ENCODE results near the gene AMOTL1.

The AMOTL1 gene

DNA sequence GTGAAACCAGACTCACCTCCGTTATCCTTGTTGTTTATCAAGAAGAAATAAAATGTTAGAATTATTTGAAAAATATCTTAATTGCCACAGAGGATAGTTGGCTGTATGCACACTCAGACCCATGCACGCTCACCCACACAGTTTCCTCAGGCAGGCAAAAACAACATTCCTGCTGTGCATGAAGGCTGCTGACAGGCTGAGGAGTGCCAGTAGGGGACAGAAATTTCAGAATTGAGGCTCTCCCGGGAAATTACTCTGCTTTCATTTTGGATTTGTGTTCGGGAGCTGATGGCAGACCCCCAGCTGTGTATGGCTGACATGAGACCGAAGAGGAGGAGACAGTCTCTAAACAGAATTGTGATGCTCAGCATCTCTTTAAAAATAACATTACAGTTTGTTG is 87.5 kb downstream of the AMOTL1 start:
- TF ChIP-seq CEBPB (IDR thresholded peaks at IDR 0.05) (no peak), ZBTB7A (IDR thresholded peaks at IDR 0.05; ENCODE audit: low read depth) (no peak), RAD21 (IDR thresholded peaks at IDR 0.05; ENCODE audit: low read depth) (no peak), EGR1 (IDR thresholded peaks at IDR 0.05) (no peak), CREB1 (IDR thresholded peaks at IDR 0.05; ENCODE audit: low read depth) (no peak), TCF12 (IDR thresholded peaks at IDR 0.05; ENCODE audit: low read depth) (no peak), EP300 (IDR thresholded peaks at IDR 0.05; ENCODE audit: borderline replicate concordance) (no peak), TAF1 (IDR thresholded peaks at IDR 0.05; ENCODE audit: low read depth) (no peak), FOXM1 (IDR thresholded peaks at IDR 0.05; ENCODE audit: borderline replicate concordance, low read depth) (no peak), NFIC (IDR thresholded peaks at IDR 0.05) (no peak), YY1 (IDR thresholded peaks at IDR 0.05; ENCODE audit: low read depth) (no peak), TEAD4 (IDR thresholded peaks at IDR 0.05) (no peak)
- TF ChIP-seq, protein P1, sequence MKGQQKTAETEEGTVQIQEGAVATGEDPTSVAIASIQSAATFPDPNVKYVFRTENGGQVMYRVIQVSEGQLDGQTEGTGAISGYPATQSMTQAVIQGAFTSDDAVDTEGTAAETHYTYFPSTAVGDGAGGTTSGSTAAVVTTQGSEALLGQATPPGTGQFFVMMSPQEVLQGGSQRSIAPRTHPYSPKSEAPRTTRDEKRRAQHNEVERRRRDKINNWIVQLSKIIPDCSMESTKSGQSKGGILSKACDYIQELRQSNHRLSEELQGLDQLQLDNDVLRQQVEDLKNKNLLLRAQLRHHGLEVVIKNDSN (IDR thresholded peaks at IDR 0.05), result no peak
- TF ChIP-seq, protein P2, sequence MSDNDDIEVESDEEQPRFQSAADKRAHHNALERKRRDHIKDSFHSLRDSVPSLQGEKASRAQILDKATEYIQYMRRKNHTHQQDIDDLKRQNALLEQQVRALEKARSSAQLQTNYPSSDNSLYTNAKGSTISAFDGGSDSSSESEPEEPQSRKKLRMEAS (IDR thresholded peaks at IDR 0.05), result no peak
- TF ChIP-seq, protein P3, sequence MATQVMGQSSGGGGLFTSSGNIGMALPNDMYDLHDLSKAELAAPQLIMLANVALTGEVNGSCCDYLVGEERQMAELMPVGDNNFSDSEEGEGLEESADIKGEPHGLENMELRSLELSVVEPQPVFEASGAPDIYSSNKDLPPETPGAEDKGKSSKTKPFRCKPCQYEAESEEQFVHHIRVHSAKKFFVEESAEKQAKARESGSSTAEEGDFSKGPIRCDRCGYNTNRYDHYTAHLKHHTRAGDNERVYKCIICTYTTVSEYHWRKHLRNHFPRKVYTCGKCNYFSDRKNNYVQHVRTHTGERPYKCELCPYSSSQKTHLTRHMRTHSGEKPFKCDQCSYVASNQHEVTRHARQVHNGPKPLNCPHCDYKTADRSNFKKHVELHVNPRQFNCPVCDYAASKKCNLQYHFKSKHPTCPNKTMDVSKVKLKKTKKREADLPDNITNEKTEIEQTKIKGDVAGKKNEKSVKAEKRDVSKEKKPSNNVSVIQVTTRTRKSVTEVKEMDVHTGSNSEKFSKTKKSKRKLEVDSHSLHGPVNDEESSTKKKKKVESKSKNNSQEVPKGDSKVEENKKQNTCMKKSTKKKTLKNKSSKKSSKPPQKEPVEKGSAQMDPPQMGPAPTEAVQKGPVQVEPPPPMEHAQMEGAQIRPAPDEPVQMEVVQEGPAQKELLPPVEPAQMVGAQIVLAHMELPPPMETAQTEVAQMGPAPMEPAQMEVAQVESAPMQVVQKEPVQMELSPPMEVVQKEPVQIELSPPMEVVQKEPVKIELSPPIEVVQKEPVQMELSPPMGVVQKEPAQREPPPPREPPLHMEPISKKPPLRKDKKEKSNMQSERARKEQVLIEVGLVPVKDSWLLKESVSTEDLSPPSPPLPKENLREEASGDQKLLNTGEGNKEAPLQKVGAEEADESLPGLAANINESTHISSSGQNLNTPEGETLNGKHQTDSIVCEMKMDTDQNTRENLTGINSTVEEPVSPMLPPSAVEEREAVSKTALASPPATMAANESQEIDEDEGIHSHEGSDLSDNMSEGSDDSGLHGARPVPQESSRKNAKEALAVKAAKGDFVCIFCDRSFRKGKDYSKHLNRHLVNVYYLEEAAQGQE (IDR thresholded peaks at IDR 0.05; ENCODE audit: low read depth), result no peak

DNA sequence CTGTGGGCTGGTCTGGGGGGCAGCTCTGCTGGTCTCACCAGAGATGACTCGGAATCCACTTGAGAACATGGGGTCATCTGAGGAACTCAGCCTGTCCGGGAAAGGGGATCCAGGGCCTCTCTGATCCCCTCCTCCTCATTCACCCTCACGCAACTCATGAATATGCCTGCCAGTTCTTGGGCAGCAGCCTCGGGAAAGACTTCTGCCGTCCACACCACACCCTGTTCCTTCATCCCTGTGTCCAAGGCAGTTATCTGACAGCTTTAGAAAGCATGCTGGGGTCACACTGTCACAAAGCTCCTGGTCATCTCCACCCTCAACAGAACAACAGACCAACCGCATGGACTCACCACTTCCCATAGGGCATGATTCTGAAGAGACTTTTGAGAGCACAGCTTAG is 88.3 kb downstream of the AMOTL1 start:
- TF ChIP-seq, protein P2 (IDR thresholded peaks at IDR 0.05), result no peak
- TF ChIP-seq ZBTB7A (IDR thresholded peaks at IDR 0.05; ENCODE audit: low read depth) (no peak), FOXM1 (IDR thresholded peaks at IDR 0.05; ENCODE audit: borderline replicate concordance, low read depth) (no peak), NFIC (IDR thresholded peaks at IDR 0.05) (no peak), TCF12 (IDR thresholded peaks at IDR 0.05; ENCODE audit: low read depth) (no peak), CREB1 (IDR thresholded peaks at IDR 0.05; ENCODE audit: low read depth) (no peak), RAD21 (IDR thresholded peaks at IDR 0.05; ENCODE audit: low read depth) (no peak)

DNA sequence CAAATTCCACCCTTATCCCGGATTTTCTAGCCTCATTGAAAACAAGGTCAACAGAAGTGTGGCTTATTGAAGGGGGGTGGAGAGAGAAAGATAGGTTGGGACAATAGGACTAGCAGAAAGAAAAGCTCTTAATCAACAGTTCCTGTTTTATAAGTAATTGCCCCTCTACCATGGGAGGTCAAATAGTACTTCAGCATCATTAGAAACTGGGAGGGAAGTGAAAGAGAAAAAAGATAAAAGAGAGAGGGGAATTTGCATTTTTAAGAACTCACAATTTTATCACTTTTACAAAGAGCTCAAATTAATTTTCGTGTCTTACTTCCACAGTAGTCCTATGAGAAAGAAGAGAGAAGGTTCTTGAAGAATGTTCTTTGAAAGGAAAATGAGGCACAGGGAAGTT is 89.2 kb downstream of the AMOTL1 start:
- no peak for TF ChIP-seq RAD21 (IDR thresholded peaks at IDR 0.05; ENCODE audit: low read depth)
- TF ChIP-seq YY1 (IDR thresholded peaks at IDR 0.05; ENCODE audit: low read depth), result no peak
- TF ChIP-seq CREB1 (IDR thresholded peaks at IDR 0.05; ENCODE audit: low read depth), result no peak
- no peak for TF ChIP-seq NFIC (IDR thresholded peaks at IDR 0.05)
- TF ChIP-seq, protein P3 (IDR thresholded peaks at IDR 0.05; ENCODE audit: low read depth), result no peak
- TF ChIP-seq CEBPB (IDR thresholded peaks at IDR 0.05), result no peak
- TF ChIP-seq EP300 (IDR thresholded peaks at IDR 0.05; ENCODE audit: borderline replicate concordance), result no peak
- TF ChIP-seq TCF12 (IDR thresholded peaks at IDR 0.05; ENCODE audit: low read depth), result no peak
- TF ChIP-seq, protein P2 (IDR thresholded peaks at IDR 0.05), result no peak
- TF ChIP-seq TAF1 (IDR thresholded peaks at IDR 0.05; ENCODE audit: low read depth), result no peak
- no peak for TF ChIP-seq ZBTB7A (IDR thresholded peaks at IDR 0.05; ENCODE audit: low read depth)
- TF ChIP-seq, protein P1 (IDR thresholded peaks at IDR 0.05), result no peak
- no peak for TF ChIP-seq EGR1 (IDR thresholded peaks at IDR 0.05)
- no peak for TF ChIP-seq FOXM1 (IDR thresholded peaks at IDR 0.05; ENCODE audit: borderline replicate concordance, low read depth)

DNA sequence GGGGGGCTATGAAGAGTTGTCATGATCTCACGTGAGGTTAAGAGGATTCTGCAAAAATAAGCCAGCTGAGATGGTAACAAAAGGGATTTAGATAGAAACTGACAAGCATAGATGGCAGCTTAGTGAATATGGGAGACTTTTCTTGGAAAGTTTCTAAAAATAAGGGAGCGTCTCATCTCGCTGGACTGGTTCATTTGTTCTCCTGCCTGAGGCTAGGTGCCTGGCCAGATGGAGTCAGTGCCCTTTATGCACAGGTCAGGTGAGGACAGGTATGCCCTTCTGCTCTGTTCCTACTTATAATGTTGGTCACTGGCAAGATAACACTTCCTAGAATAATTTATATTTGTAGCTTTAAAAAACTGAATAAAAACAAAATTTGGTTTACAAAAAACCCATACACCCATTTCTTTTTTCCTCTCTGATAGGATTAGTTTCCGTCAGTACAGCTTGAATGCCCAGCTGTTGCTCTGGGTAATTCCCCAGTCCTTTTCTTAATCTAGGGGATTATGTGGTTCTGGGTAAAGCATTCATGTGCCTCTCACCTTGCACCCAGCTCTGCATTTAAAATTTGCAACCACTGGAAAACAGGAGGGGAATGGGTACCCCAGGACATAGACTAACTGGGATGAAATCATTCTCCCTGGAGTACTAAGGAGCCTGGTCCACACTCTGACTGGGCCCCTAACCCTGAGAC is 90.0 kb downstream of the AMOTL1 start:
- TF ChIP-seq FOXM1 (IDR thresholded peaks at IDR 0.05; ENCODE audit: borderline replicate concordance, low read depth), result no peak
- TF ChIP-seq, protein P2 (IDR thresholded peaks at IDR 0.05), result no peak
- no peak for TF ChIP-seq TAF1 (IDR thresholded peaks at IDR 0.05; ENCODE audit: low read depth)
- no peak for TF ChIP-seq TEAD4 (IDR thresholded peaks at IDR 0.05)

DNA sequence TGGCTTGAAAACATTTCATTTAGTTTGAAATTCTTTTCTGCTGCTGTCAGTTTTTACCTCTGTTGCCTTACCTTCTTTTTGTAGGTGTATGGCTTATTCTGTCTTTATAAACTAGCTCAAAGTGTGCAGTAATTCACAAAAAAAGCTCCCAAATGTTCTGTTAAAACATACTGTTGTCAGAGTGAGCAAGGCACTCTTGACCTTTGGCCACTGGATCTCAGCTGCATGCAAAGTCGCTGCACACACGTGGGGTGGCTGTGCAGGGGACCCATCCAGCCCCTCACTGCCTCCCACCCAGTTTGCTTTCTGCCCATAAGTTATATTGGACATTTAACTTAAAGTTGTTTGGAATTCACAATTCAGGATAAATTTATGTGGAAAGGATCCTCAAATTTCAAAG is 92.2 kb downstream of the AMOTL1 start:
- no peak for TF ChIP-seq YY1 (IDR thresholded peaks at IDR 0.05; ENCODE audit: low read depth)
- TF ChIP-seq CEBPB (IDR thresholded peaks at IDR 0.05), result no peak
- TF ChIP-seq NFIC (IDR thresholded peaks at IDR 0.05), result no peak
- TF ChIP-seq, protein P3 (IDR thresholded peaks at IDR 0.05; ENCODE audit: low read depth), result no peak
- TF ChIP-seq EGR1 (IDR thresholded peaks at IDR 0.05), result no peak
- no peak for TF ChIP-seq TEAD4 (IDR thresholded peaks at IDR 0.05)
- TF ChIP-seq FOXM1 (IDR thresholded peaks at IDR 0.05; ENCODE audit: borderline replicate concordance, low read depth), result no peak
- no peak for TF ChIP-seq TAF1 (IDR thresholded peaks at IDR 0.05; ENCODE audit: low read depth)
- no peak for TF ChIP-seq CREB1 (IDR thresholded peaks at IDR 0.05; ENCODE audit: low read depth)
- TF ChIP-seq, protein P1 (IDR thresholded peaks at IDR 0.05), result no peak
- TF ChIP-seq TCF12 (IDR thresholded peaks at IDR 0.05; ENCODE audit: low read depth), result no peak
- no peak for TF ChIP-seq RAD21 (IDR thresholded peaks at IDR 0.05; ENCODE audit: low read depth)
- TF ChIP-seq, protein P2 (IDR thresholded peaks at IDR 0.05), result no peak
- no peak for TF ChIP-seq ZBTB7A (IDR thresholded peaks at IDR 0.05; ENCODE audit: low read depth)
- TF ChIP-seq EP300 (IDR thresholded peaks at IDR 0.05; ENCODE audit: borderline replicate concordance), result no peak
